H1 (cell line): Measurements from ENCODE around the gene RAB3IL1. TPM values are rescaled to one million over a fixed set of nuclear protein-coding genes. Genes with fewer than 3 reads are reported as not detected.

ENCODE experiments used
- MAX ChIP-seq: IDR thresholded peaks from 2 replicates; pipeline ENCODE4 v1.6.1; 2012; ENCODE audit warnings: inconsistent platforms
- POLR2AphosphoS5 ChIP-seq: IDR thresholded peaks from 2 replicates; pipeline ENCODE4 v1.6.1; 2011; ENCODE audit warnings: low read depth, low read length
- POU5F1 ChIP-seq: IDR thresholded peaks from 2 replicates; pipeline ENCODE4 v1.6.1; 2011; ENCODE audit warnings: low read depth, mild to moderate bottlenecking, low read length, moderate library complexity
- SIN3A ChIP-seq, 2 experiments: IDR thresholded peaks in 1 of 2; conservative IDR thresholded peaks in 1 of 2; 2 replicates each; pipeline ENCODE4 v1.6.1; 2011 to 2012; ENCODE audit warnings: low read length in 2 of 2, improper control_type of control experiment in 1 of 2, low read depth in 1 of 2, mild to moderate bottlenecking in 1 of 2
- SRF ChIP-seq: IDR thresholded peaks from 2 replicates; pipeline ENCODE4 v1.6.1; 2011; ENCODE audit warnings: mild to moderate bottlenecking, low read depth, low read length, moderate library complexity
- TBP ChIP-seq: IDR thresholded peaks from 2 replicates; pipeline ENCODE4 v1.6.1; 2011; ENCODE audit warnings: low read depth, low read length, improper control_type of control experiment
- ZNF274 ChIP-seq: IDR thresholded peaks from 2 replicates; pipeline ENCODE4 v1.7.0; 2012; ENCODE audit warnings: low read length, borderline replicate concordance; ENCODE audit errors: extremely low read depth
- polyA plus RNA-seq, 7 experiments: library from polyadenylated mRNA; depleted of rRNA in 3 of 7; stranded (reverse) in 5 of 7; unstranded in 2 of 7; fragments of >200 nt in 5 of 7; fragments of 200-250 nt in 2 of 7; gene quantifications; 1 replicate in 5 of 7; 2 replicates in 1 of 7; 4 replicates in 1 of 7; pipeline versions ENCODE4 v1.2.1 to v1.2.3, GENCODE V29; 2011 to 2013; ENCODE audit warnings: missing spikeins in 2 of 7, mixed read lengths in 2 of 7
- total RNA-seq: library from RNA; stranded (reverse); fragmentation: NEBNext Ultra II Directional; extraction: Animal tissue kit (Norgen Biotek cat#: 25700); gene quantifications from 2 replicates; pipeline ENCODE4 v1.2.1, GENCODE V29; 2021

Gene RAB3IL1
- total and polyA plus RNA-seq, 2 of the 8 experiments (the other 6 are each of a cell fraction or from before 2014, with no cell fraction given), result 6.8 to 7.9 TPM

- TF ChIP-seq POLR2AphosphoS5 (no peak), ZNF274 (no peak), TBP (no peak), MAX (no peak), POU5F1 (no peak), SIN3A (conservative IDR thresholded peaks at IDR 0.05 in 1 of 2, IDR thresholded peaks at IDR 0.05 in 1 of 2; ENCODE audit: low read depth in 1 of 2, low read length in 2 of 2) (no peak), SRF (no peak)
Observed at GRCh38 chr11:61902313-61902712, 15.1 kb downstream of the RAB3IL1 start (continued).
